Epidermal melanocyte (primary cell): ENCODE results near the gene DNAJB1.
"Not testable (repeated sequence)": the region's sequence is repeated elsewhere in the genome, so short reads cannot be mapped to it uniquely, and the experiment has no call there.

Experiments used
- DNase-seq: peaks from one replicate; pipeline ENCODE4 v3.0.0; 2011; ENCODE audit warnings: low spot score; ENCODE audit not compliant: insufficient read length

Gene DNAJB1

DNA sequence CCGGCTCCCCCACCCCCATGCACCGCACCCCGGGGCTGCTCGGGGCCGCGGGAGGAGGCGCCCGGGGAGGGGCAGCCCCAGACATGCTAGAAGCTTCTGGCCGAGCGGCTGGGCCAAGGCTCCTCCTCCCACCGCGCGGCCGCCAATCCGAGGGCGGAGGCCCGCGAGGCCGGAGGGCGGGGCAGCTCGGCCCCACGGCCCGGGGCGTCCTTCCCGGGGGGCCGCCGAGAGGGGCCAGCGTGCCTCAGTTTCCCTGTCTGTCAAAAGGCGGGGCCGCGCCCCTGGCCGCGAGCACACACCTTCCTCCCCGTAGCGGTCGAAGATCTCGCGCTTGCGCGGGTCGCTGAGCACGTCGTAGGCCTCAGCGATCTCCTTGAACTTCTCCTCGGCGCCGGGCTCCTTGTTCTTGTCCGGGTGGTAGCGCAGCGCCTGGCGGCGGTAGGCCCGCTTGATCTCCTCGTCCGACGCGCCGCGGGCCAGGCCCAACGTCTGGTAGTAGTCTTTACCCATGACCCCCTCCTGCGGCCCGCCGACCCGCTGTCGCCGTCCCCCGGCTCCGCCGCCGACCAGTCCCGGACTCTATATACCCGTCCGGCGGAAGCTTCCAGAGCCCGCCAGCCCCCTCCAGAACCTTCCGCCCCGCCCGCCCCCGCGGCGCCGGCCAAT is at the start of gene DNAJB1:
Gene DNAJB1, minus strand, starts transcription at position 558 of the 666 bp plus-strand sequence. Its CDS starts 48 bp downstream, at position 510.
- DNase-seq, result peak; percentile 88

DNA sequence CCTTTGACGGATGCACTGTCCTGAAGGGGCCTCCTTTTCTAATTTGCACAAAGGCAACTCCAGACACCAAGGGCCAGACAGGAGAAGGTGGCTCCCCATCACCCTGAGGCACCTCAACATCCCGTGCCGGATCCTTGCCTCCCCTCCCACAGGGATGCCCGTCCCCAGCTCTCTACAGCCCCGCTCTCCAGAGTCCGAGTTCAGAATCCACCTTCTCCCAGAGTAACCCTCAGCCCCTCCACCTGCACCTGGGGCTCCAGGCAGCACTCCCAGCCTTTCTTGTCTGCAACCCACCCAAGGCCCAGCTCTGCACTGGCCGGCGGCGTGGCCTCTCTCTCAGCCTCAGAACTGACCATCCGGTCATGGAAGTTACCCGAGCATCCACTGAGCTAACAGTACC is 48.9 kb upstream of the DNAJB1 start:
- DNase-seq, result no peak

GRCh38 chr19:14566712-14567077 is 48.5 kb upstream of the DNAJB1 start:
- DNase-seq, result no peak

- DNase-seq, result no peak
These were observed 47.8 kb upstream of the DNAJB1 start for GRCh38 chr19:14565765-14566711.

DNA sequence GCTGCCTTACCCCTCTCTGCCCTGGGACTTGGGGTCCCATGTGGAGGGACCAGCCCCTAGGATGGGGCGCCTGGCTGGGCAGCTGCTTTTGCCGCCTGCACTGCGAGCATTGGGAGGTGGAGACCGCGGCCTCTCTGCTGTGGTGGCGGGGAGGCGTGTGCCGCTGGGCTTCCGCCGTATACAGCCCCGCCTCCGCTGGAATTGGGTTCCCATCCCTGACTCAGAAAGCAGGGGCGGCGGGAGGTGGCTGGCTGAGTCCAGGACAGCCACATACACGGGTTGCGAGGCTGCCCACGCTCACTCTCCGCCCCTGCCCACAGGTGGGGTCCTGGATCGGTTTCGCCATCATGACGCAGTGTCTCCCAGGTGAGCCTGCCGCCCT is 47.1 kb upstream of the DNAJB1 start:
- no peak for DNase-seq

- not testable (repeated sequence) for DNase-seq
These were observed 46.6 kb upstream of the DNAJB1 start for GRCh38 chr19:14564652-14565297.

DNA sequence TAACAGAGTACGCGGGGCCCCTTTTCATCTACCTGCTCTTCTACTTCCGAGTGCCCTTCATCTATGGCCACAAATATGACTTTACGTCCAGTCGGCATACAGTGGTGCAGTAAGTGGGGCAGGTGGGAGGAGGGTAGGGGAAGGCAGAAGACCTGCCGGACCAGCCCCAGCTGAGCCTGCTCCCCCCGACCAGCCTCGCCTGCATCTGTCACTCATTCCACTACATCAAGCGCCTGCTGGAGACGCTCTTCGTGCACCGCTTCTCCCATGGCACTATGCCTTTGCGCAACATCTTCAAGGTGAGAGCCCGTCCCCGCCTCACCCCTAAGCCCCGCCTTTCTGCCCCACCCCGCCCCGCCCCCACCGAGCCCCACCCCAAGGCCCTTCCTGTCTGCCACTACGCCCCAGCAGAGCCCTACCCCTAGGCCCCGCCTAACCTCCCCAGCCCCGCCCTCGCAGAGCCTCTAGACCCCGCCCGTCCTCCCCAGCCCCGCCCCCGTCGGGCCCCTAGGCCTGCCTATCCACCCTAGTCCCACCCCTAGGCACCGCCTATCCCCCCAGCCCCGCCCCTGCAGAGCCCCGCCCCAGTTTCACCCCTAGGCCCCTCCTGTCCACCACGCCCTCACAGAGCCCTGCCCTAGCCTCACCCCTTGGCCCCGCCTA is 45.9 kb upstream of the DNAJB1 start:
- DNase-seq, result no peak

- DNase-seq, result no peak
These were observed 45.4 kb upstream of the DNAJB1 start for GRCh38 chr19:14563590-14563926.

DNA sequence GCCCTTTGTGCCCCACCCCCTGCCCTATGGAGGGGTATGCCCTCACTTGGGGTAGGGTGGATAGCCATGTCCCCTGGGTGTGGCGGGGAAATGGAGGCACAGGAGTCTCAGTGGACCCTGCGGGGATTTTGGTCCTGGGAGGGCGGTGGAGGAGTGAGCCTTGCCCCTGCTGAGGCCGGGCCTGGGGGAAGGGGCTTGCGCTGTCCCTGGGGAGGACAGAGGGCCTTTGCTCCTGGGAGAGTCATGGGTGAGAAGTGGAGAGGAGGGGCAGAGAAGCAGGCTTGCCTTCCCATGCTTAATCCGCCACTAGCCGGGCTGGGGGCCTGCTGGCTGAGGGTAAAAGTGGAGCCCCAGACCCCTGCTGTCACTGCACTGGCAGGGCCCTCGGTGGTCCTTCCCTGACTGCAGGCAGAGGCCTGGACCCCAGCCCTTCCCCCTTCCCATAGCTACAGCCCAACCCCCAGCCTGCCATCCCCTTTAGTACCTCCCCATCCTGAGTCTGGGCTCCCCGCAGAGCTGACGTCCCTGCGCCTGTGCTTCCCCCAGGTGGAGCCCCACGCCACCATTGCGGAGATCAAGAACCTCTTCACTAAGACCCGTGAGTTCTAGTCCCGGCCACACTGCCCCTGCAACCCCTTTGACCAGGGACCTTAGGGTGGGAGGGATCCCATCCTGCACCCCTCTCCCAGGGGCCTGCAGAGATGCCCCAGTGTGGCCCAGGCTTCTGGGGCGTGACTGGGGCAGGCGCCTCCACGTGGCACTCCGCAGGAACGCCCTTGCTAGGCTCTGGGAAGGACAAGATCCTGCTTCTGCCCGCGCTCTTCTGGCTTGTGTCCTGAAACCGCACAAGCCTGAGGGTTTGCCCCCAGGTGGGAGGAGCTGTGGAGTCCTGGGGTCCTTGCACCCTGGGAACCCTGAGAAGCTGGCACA is 44.7 kb upstream of the DNAJB1 start:
- DNase-seq, result no peak

GRCh38 chr19:14561847-14562351 is 43.7 kb upstream of the DNAJB1 start:
- no peak for DNase-seq

DNA sequence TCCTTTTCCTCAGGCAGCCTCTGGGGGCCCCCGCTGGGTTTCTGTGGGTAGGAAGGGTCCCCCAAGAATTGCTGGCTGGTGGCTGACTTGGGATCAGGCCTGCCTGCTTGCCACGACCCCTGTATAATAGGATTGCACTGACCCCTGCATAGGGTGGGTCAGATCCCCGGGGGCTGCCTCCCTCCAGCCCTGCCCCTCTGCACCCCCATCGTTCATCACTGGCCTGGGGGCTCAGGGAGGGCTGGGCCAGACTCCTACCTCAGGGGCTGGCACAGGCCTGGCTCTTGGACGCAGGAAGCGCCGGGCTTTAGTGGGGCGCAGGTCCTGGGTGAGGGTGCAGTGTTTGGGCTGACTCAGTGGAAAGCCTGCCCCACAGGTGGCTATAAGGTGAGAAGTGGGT is 43.1 kb upstream of the DNAJB1 start:
- DNase-seq, result no peak

DNA sequence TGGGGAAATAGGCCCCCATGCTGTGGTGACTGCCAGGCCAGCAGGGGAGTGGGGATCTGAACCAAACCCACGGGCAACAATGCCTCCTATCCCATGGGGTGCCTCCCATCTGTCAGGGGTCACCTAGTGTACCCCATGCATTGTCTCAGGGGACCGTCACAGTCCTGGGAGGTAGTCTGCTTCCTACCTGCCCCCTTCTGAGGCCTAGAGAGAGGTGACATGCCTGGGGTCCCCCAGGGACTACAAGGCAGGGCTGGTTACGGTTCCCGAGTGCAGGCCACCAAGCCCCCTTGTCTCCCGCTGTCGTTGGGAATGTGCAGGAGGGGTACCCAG is 42.5 kb upstream of the DNAJB1 start:
- no peak for DNase-seq

DNA sequence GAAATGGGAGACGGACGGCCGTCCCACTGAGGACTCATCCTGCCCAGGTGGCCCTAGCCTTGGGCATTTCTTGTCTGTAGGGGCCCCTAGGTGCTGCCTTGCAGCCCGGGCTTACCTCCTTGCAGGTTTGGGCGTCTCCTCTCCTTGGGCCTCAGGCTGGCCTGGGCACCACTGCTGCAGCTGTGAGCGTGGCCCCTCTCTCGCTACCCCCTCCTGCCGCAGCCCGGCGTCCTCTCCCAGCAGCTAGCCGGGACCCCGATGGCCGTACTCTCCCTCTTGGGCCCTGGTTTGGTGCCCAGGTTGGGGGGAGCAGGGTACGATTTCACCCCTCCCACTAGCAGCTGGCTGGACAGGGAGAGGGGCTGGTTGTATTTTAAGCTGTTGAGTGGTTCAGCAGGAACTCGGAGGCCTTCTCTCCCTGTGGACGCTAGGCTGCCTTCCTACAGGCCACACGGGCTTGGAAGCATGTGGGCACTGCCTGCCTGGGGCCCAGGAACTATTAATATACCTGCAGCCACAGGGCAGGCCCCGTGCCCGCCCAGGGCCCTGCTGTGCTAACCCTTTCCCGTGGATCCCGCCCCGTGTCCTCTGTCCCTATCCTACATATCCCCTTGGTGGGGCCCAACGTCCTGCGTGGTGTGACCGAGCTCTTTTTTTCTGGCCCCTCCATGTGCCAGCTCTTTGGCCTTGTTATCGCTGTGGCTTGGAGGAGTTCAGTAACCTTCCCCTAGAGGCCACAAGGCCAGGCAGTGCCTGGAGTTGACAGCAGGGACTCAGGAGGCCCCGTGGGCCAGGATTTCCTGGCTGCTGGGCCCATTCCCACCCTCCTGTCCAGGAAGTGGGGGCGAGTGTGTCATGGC is 41.9 kb upstream of the DNAJB1 start:
- DNase-seq, result no peak

DNA sequence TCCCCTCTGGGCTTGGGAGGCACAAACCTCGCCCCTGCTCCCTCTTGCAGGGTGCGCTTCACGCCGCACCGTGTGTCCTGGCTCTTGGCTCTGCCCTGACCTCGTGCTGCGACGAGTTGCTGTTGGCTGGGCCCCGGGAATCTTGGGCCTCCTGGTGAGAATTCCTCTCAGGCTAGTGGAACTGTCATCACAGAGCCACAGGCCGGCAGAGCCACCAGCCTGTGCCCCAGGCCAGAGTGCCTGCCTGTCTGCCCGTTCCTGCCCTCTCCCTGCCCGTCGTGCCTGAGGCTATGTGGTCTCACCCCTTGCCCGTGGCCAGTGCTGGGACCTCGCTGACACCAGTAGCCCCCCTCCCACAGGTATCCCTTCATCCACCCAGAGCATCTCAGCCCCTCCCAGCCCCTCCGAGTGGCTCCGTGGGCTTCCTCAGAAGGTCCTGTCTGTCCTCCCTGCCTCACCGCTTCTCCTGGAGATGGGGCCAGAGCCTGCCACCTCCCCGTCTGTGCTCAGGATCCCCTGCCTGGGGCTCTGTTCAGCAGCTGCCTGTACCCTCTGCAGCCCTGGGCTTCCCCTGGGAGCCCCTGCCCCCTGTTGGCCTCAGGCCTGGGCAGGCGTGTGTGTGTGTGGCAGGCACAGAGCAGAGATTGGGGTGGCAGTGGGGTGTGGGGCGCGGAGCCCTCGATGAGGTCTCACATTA is 40.3 kb upstream of the DNAJB1 start:
- DNase-seq, result no peak

DNA sequence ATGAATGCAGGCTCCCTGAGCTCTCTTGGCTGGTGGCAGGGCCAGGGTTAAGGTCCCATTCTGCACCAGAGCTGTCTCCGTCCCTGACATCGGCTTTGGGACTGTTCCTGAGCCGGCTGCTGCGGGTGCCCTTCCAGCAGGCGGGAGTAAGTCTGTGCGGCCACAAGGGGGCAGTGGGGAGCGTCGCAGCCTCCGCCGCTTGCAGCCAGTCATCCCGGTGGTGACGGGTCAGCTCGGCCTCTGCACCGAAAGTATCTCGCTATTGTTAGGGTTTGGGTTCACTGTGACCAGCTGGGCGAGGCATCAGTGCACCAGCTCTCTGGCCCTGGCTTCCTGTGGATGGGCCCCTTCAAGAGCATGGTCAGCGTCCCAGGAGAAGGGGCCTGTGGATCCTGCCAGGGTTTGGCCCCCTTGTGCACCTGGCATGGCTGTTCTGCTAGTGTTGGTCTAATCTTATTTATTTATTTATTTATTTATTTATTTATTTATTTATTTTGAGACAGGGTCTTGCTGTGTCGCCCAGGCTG is 38.5 kb upstream of the DNAJB1 start:
- DNase-seq, result peak; percentile 72

- no peak for DNase-seq
These were observed 37.9 kb upstream of the DNAJB1 start for GRCh38 chr19:14555918-14556661.

- DNase-seq, result no peak
These were observed 36.2 kb upstream of the DNAJB1 start for GRCh38 chr19:14554382-14554812.

DNA sequence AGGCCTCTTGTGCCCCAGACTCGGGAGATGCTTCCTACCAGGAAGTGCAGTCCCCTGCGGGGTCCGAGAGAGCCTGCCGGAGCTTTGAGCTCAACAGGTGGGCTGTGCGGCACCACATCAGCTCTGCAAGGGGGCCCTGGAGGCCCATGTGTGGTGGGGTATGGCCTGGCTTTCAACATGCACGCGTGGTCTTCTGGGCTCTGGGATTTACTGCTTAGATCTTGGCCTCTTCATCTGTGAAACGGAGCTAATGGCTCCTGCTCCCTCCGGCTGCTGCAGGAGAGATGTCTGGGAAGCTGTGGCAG is 35.7 kb upstream of the DNAJB1 start:
- DNase-seq, result no peak
